Osteoblast (primary cell): Measurements from ENCODE around the gene RAB31. TPM values are rescaled to one million over a fixed set of nuclear protein-coding genes. Genes with fewer than 3 reads are reported as not detected.
A peak's percentile ranks its signal among the peaks of the same experiment; 100 is the strongest.

Experiments used
- DNase-seq: peaks from one replicate; pipeline ENCODE4 v3.0.0; 2011; ENCODE audit warnings: low spot score, mixed read lengths; ENCODE audit not compliant: insufficient read length; ENCODE audit errors: missing footprints
- H2AFZ ChIP-seq: 2 replicates; pipeline ENCODE4 v1.6.0; 2011; ENCODE audit warnings: mild to moderate bottlenecking, low read length
- H3K27ac ChIP-seq: 2 replicates; pipeline ENCODE4 v1.5.1; 2011; ENCODE audit warnings: mild to moderate bottlenecking, low read depth, low read length, moderate library complexity
- H3K27me3 ChIP-seq: 2 replicates; pipeline ENCODE4 v1.6.0; 2012; ENCODE audit warnings: mild to moderate bottlenecking, control low read depth, inconsistent platforms, low read length, moderate library complexity; ENCODE audit not compliant: insufficient read depth
- H3K36me3 ChIP-seq: 2 replicates; pipeline ENCODE4 v1.5.1; 2011; ENCODE audit warnings: mild to moderate bottlenecking, low read length, control low read depth, moderate library complexity; ENCODE audit not compliant: insufficient read depth
- H3K4me1 ChIP-seq: 2 replicates; pipeline ENCODE4 v1.5.1; 2011; ENCODE audit warnings: mild to moderate bottlenecking, low read length, control low read depth, moderate library complexity; ENCODE audit not compliant: insufficient read depth
- H3K4me2 ChIP-seq: 2 replicates; pipeline ENCODE4 v1.6.0; 2011; ENCODE audit warnings: mild to moderate bottlenecking, low read length; ENCODE audit not compliant: insufficient read depth
- H3K4me3 ChIP-seq: fragments of 200-600 bp; sonication (generic); 3 replicates; pipeline ENCODE4 v1.5.1; 2012; ENCODE audit warnings: mild to moderate bottlenecking, low read length, inconsistent platforms; ENCODE audit not compliant: insufficient read depth
- H3K79me2 ChIP-seq: 2 replicates; pipeline ENCODE4 v1.6.0; 2012; ENCODE audit warnings: mild to moderate bottlenecking, low read length, control low read depth, inconsistent platforms; ENCODE audit not compliant: insufficient read depth
- H3K9me3 ChIP-seq: 2 replicates; pipeline ENCODE4 v1.5.1; 2011; ENCODE audit warnings: low read depth, low read length, control low read depth
- H4K20me1 ChIP-seq: 2 replicates; pipeline ENCODE4 v1.6.0; 2012; ENCODE audit warnings: mild to moderate bottlenecking, low read length, control low read depth; ENCODE audit not compliant: insufficient read depth
- total RNA-seq: library from RNA; depleted of rRNA; stranded (reverse); fragments of >200 nt; gene quantifications from 2 replicates; pipeline ENCODE4 v1.2.3, GENCODE V29; 2012
- TF ChIP-seq, protein P1 (sequence below): IDR thresholded peaks from 2 replicates; pipeline ENCODE4 v1.5.1; 2011; ENCODE audit warnings: mild to moderate bottlenecking, low read depth, low read length, moderate library complexity; ENCODE audit errors: extremely low read depth

RAB31 gene
- total RNA-seq, 1 donor, result 120 TPM

DNA sequence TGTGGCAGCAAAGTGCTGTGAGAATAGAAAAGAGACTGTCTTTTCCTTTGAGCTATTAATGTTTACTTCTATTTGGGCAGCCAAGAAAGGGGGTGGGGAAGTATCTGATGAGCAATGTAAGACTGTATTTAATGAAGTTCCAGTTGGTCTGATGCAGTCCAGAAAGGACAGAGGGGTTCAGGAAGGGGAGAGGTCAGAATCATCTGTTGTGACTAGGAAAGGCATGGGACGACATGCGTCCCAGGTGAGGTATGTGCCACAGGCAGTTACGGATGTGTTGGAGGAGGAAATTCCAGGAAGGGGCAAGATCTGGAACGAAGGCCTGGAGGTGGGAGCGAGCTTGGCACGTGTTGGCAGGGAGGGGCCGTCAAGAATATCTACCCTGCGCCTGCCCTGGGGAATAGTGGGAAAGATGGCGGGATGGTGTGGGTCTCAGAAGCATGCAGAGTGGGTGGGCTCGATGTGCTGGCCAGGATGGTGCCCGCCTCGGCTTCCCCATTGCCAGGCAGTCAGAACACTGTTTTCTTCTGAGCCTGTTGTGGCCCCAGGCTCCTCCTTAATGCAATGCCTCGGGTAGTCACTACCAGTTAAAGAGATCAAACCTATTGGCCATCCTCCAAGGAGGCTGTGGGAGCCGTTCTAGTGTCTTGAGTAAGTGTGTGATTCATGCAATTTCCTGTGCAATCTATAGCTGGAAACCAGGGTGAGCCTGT is 119.8 kb downstream of the RAB31 start:
- Histone ChIP-seq H4K20me1 (no peaks in the 10 kb centered on the region), H3K4me1 (peaks cover 44% of the 10 kb centered on the region), H2AFZ (no peak overlapping the region), H3K27ac (peak overlapping the region; percentile 90), H3K79me2 (peaks cover 35% of the 10 kb centered on the region), H3K4me2 (peak overlapping the region; percentile 46), H3K9me3 (no peaks in the 10 kb centered on the region), H3K4me3 (peak overlapping the region; percentile 42), H3K36me3 (peaks cover 8% of the 10 kb centered on the region), H3K27me3 (no peaks in the 10 kb centered on the region)
- TF ChIP-seq, protein P1, sequence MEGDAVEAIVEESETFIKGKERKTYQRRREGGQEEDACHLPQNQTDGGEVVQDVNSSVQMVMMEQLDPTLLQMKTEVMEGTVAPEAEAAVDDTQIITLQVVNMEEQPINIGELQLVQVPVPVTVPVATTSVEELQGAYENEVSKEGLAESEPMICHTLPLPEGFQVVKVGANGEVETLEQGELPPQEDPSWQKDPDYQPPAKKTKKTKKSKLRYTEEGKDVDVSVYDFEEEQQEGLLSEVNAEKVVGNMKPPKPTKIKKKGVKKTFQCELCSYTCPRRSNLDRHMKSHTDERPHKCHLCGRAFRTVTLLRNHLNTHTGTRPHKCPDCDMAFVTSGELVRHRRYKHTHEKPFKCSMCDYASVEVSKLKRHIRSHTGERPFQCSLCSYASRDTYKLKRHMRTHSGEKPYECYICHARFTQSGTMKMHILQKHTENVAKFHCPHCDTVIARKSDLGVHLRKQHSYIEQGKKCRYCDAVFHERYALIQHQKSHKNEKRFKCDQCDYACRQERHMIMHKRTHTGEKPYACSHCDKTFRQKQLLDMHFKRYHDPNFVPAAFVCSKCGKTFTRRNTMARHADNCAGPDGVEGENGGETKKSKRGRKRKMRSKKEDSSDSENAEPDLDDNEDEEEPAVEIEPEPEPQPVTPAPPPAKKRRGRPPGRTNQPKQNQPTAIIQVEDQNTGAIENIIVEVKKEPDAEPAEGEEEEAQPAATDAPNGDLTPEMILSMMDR, result no peak
- DNase-seq, result peak; percentile 86

DNA sequence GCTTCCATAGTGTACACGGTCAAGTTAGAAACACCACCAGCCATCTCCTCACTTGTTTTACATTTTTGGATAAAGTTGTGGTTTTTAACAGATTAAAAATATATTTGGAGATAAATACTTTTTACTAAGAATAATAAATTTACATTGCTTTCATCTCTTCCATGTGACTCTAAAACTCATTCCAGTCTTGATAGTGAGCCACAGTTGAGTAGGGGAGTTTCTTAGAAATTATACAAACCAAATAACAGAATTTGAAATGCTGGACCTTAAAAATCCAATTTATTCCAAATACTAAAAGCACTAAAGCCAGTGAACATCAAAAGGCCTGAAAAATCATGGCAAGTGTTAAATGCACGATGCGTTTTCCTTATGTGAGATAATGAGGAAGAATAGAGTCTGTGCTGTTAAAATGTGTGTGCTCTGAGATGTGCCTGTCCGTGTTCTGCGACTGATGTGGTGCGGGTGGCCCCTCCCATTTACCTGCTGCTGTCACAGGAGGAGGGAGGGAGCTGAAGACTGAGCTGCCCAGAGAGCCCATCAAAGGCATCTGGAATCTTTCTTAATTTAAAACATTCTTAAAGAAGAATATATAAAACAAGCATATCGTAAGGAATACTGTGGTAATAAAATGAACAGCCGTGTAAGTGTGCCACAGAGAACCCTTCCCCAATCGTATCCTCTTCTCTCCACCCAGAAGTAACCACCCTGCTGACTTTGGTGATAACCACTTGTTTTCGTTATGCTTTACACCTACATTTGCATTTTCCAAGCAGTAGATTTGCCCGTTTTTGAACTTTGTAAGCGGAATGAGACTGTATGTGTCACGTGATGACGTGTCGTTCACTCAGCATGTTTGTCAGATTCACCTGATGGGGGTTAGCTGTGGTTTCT is 120.7 kb downstream of the RAB31 start:
- Histone ChIP-seq H3K4me1 (peaks cover 44% of the 10 kb centered on the region), H3K79me2 (peaks cover 35% of the 10 kb centered on the region), H3K27ac (peak overlapping the region; percentile 90), H4K20me1 (no peaks in the 10 kb centered on the region), H3K4me2 (peak overlapping the region; percentile 46), H2AFZ (no peak overlapping the region), H3K9me3 (no peaks in the 10 kb centered on the region), H3K27me3 (no peaks in the 10 kb centered on the region), H3K4me3 (no peak overlapping the region), H3K36me3 (peaks cover 8% of the 10 kb centered on the region)
- TF ChIP-seq, protein P1, result no peak
- no peak for DNase-seq

DNA sequence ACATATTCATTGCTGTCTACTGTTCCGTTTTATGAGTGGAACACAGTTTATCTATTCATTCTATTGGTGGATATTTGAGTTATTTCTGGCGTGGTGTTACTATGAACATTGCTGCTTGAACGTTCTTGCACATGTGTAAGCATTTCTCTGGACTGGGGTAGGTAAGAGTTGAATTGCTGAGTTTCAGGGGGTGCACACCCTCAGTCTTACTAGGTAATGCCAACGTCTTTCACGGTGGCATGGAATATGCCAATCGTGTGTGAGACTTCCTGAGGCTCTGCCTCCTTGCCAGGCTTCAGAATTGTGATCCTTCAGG is 121.3 kb downstream of the RAB31 start:
- Histone ChIP-seq H3K4me3 (no peak overlapping the region), H3K9me3 (no peaks in the 10 kb centered on the region)

More for the DNA sequence above, 121.3 kb downstream of the RAB31 start:
- no peaks in the 10 kb centered on the region for H3K27me3 ChIP-seq
- no peak overlapping the region for H3K4me2 ChIP-seq
- peaks cover 40% of the 10 kb centered on the region for H3K4me1 ChIP-seq
- no peaks in the 10 kb centered on the region for H4K20me1 ChIP-seq
- H3K79me2 ChIP-seq, result peaks cover 37% of the 10 kb centered on the region
- DNase-seq, result no peak
- TF ChIP-seq, protein P1, result no peak
- H2AFZ ChIP-seq, result no peak overlapping the region
- H3K27ac ChIP-seq, result no peak overlapping the region
- peaks cover 8% of the 10 kb centered on the region for H3K36me3 ChIP-seq
